Measurements from ENCODE around the gene C10orf90.

The C10orf90 gene

DNA sequence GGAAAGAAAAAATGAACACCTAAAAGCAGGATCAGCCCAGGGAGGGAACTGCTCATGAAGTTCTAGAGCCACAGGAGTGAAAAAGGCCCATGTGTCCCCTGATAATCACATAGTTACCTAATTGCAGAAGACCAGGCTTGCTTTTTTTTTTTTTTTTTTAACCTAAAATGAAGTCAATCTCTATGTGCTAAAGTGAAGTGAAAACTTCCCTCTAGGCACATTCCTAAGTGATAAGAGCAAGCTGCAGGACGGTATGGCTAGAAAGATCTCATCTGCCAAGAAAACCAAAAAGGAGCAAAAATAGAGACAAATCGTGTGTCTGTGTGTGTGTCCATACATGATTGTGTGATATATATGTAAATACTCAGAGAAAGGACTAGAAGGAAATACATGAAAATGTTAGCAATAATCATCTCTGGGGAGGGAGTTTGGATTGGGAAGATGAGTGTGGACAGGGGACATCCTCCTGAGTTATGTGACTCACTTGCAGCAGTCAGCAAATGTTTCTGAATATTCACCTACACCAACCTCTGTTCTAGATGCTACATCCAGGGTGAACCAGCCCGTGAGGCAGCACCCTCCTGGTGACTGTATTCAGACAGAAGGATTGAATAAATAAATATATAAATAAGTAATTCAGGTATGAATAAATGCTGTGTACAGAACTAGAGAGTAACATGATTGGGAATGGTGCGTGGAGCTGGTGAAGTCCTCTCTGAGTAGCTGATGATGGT, 76.4 kb downstream of the C10orf90 start:
- H3K27me3 Mint-ChIP-seq, result no peaks in the 10 kb centered on the region
- ATAC-seq (no peak), DNase-seq (no peak)
- H3K27ac Mint-ChIP-seq, result no peak overlapping the region
- H3K4me1 Mint-ChIP-seq, result no peaks in the 10 kb centered on the region
- H3K9me3 Mint-ChIP-seq, result no peaks in the 10 kb centered on the region
- H3K4me3 Mint-ChIP-seq, result no peak overlapping the region
- no peaks in the 10 kb centered on the region for H3K36me3 Mint-ChIP-seq (ENCODE audit: low read depth)

DNA sequence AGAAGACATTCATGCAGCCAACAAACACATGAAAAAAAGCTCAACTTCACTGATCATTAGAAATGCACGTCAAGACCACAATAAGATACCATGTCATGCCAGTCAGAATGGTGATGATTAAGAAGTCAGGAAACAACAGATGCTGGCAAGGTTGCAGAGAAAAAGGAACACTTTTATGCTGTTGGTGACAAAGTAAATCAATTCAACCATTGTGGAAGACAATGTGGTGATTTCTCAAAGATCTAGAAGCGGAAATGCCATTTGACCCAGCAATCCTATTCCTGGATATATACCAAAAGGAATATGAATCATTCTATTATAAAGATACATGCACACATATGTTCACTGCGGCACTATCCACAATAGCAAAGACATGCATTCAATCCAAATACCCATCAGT, 77.6 kb downstream of the C10orf90 start:
- no peaks in the 10 kb centered on the region for H3K4me1 Mint-ChIP-seq
- H3K27me3 Mint-ChIP-seq, result no peaks in the 10 kb centered on the region
- H3K27ac Mint-ChIP-seq, result no peak overlapping the region
- DNase-seq (no peak), ATAC-seq (no peak)
- no peaks in the 10 kb centered on the region for H3K36me3 Mint-ChIP-seq (ENCODE audit: low read depth)
- no peak overlapping the region for H3K4me3 Mint-ChIP-seq
- H3K9me3 Mint-ChIP-seq, result no peaks in the 10 kb centered on the region

DNA sequence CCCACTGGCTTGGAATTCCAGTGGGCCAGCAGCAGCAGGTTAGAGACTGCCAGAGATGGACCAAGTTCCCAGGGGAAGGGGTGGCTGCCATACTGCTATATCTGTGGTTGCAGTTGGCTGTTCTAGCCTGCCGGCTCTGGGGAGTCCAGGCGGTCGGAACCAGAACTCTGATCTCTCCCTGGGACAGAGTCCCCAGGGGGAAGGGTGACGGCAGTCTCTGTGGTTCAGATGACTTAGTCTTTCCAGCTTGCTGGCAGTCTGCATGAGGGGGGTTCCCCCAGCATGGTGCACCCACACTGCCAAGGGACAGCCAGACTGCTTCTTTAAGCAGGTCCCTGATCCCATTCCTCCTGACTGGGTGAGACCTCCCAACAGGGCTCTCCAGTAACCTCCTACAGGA, 82.5 kb downstream of the C10orf90 start:
- H3K4me3 Mint-ChIP-seq, result no peak overlapping the region
- H3K9me3 Mint-ChIP-seq, result no peaks in the 10 kb centered on the region
- peaks cover 5% of the 10 kb centered on the region for H3K27me3 Mint-ChIP-seq
- no peak overlapping the region for H3K27ac Mint-ChIP-seq
- H3K36me3 Mint-ChIP-seq (ENCODE audit: low read depth), result no peaks in the 10 kb centered on the region
- no peak for DNase-seq
- ATAC-seq, result no peak
- H3K4me1 Mint-ChIP-seq, result no peaks in the 10 kb centered on the region

DNA sequence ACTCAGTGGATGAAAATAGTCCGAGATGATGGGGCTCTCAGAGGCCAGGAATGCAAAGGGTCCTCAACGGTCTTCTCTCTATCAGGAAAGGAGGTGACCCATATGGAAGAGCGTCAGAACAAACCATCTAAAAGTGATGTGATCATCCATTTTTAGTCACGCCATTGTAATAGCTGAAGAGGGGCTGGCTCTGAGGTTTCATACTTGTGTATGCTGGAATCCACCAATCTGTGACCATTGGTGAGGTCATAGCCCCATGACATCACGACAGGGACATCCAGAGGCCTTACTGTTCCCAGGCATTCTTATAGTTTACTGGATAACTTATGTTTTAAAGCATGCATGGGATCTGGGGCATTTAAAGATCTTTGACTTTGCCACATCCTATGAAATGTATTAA, 83.6 kb downstream of the C10orf90 start:
- H3K27ac Mint-ChIP-seq, result no peak overlapping the region

DNA sequence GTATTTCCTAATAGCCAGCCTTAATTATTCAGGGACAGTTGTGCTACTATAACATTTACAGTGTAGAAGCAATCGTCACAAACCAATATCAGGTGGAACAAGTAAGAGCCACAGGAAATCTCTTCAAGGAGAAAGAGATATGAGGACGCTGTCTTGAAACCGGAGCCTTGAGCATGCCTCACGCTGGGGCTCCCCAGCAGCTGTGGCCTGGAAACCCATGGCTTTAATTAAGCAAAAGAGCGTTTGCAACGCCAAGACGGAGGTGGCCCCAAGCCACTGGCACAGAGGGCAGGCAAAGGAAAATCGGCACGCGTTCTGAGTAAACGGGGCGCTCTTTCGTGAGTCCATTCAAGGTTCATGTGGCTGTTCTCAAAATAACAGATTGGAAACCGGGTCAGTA, 84.4 kb downstream of the C10orf90 start:
- Mint-ChIP-seq H3K4me1 (no peaks in the 10 kb centered on the region), H3K27ac (no peak overlapping the region), H3K36me3 (ENCODE audit: low read depth) (no peaks in the 10 kb centered on the region), H3K4me3 (no peak overlapping the region), H3K9me3 (no peaks in the 10 kb centered on the region), H3K27me3 (peaks cover 5% of the 10 kb centered on the region)
- ATAC-seq (no peak), DNase-seq (no peak)

More for the DNA sequence above, 83.6 kb downstream of the C10orf90 start:
- Mint-ChIP-seq H3K27me3 (peaks cover 5% of the 10 kb centered on the region), H3K4me1 (no peaks in the 10 kb centered on the region), H3K4me3 (no peak overlapping the region), H3K36me3 (ENCODE audit: low read depth) (no peaks in the 10 kb centered on the region), H3K9me3 (no peaks in the 10 kb centered on the region)
- DNase-seq (no peak), ATAC-seq (no peak)

DNA sequence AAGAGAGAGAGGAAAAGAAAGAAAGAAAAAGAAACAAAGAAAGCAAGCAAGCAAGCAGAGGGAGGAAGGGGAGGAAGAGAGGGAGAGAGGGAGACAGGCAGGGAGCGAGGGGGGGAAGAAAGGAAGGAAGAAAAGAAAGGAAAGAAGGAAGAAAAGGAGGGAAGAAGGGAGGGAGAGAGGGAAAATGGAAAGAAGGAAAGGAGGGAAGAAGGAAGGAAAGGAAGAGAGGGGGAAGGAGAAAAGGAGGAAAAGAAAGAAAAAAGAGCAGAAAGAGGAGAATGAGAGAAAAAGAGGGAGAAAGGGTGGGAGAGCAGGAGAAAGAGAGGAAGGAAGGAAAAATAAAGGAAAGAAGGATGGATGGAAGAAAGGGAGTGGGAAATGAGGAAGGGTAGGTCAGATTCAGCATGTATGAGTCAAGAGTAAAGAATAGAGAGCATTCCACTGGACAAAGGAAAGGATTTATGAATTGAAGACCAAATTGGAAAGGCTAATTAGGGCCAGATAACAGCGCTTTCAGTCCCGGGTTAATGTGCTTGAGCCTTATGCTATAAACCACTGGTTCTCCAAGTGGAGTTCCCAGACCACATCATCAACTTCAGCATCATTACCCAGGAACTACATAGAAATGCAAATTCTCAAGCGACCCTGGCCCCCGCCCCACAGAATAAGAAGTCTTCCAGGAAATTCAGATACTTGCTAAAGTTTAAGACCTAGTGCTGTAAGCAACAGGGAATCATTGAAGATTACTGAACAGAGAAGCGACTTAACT, 85.1 kb downstream of the C10orf90 start:
- H3K9me3 Mint-ChIP-seq, result no peaks in the 10 kb centered on the region
- ATAC-seq (no peak), DNase-seq (no peak)
- H3K4me1 Mint-ChIP-seq, result no peaks in the 10 kb centered on the region
- H3K27ac Mint-ChIP-seq, result no peak overlapping the region
- H3K36me3 Mint-ChIP-seq (ENCODE audit: low read depth), result no peaks in the 10 kb centered on the region
- peaks cover 8% of the 10 kb centered on the region for H3K27me3 Mint-ChIP-seq
- no peak overlapping the region for H3K4me3 Mint-ChIP-seq

DNA sequence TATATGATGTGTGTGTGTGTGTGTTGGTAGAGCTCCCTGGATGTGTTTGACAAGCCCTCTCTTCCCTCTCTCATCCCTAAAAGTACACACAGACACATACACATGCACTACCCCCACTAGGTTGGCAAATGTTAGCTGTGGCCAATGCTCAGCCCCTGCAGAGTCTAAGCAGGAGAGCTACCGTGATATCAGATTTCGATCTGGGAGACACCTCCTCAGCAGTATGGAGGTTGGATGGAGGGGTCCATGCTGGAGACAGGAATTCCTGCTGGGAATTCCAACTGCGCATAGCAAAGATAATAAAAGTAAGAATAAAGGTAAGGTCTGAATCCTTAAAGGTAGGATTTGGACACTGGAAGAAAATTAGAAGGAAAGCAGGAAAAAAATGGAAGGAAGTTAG, 85.7 kb downstream of the C10orf90 start:
- no peaks in the 10 kb centered on the region for H3K4me1 Mint-ChIP-seq

DNA sequence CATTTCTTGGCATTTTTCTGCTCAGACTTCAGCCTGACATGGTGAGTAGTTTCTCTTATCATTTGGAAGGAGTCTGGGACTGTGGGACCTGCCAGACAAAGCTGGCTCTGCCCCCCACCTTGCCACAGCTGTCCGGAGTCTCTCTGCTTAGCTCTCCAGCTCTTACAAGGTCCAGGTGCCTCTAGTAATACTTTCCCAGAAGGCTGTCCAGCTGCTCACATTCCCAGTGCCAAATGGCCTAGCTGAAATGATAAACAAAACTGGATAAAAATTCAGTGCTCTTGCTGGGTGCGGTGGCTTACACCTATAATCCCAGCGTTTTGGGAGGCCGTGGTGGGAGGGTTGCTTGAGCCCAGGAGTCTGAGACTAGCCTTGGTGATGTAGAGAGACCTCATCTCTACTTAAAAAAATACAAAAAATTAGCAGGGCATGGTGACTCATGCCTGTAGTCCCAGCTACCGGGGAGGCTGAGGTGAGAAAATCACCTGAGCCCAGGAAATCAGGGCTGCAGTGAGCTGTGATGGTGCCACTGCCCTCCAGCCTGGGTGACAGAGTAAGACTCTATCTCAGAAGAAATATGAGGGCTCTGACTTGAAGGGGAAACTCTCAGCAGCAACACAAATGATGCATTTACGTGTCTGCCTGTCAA, 86.8 kb downstream of the C10orf90 start:
- Mint-ChIP-seq H3K36me3 (ENCODE audit: low read depth) (no peaks in the 10 kb centered on the region), H3K4me1 (no peaks in the 10 kb centered on the region), H3K27me3 (peaks cover 8% of the 10 kb centered on the region), H3K4me3 (no peak overlapping the region), H3K9me3 (no peaks in the 10 kb centered on the region), H3K27ac (no peak overlapping the region)
- no peak for ATAC-seq
- no peak for DNase-seq

More for the DNA sequence above, 85.7 kb downstream of the C10orf90 start:
- no peak overlapping the region for H3K27ac Mint-ChIP-seq
- no peak for DNase-seq
- H3K27me3 Mint-ChIP-seq, result peaks cover 8% of the 10 kb centered on the region
- H3K4me3 Mint-ChIP-seq, result no peak overlapping the region
- H3K36me3 Mint-ChIP-seq (ENCODE audit: low read depth), result no peaks in the 10 kb centered on the region
- ATAC-seq, result no peak
- H3K9me3 Mint-ChIP-seq, result no peaks in the 10 kb centered on the region

DNA sequence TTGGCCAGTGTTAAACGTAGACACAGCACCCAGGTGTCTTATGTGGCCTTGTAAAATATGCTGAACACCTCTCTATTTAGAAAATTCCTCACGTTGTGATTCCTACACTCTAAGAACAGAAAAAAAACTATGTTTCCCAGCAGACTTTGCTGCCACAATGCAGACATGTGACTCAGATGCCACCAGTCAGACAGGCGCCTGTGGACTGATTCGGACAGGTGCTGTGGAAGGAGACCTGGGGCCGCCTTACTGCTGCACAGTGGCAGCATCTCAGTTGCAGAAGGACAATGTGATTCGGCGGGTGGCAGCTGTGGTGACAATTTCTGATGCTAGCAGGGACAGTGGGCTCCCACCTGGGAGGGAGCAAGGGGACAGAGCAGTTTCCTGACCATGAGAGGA, 88.8 kb downstream of the C10orf90 start:
- no peak overlapping the region for H3K27ac Mint-ChIP-seq
- DNase-seq (no peak), ATAC-seq (no peak)
- H3K4me1 Mint-ChIP-seq, result no peaks in the 10 kb centered on the region
- no peaks in the 10 kb centered on the region for H3K9me3 Mint-ChIP-seq
- no peaks in the 10 kb centered on the region for H3K36me3 Mint-ChIP-seq (ENCODE audit: low read depth)
- H3K27me3 Mint-ChIP-seq, result peaks cover 8% of the 10 kb centered on the region
- no peak overlapping the region for H3K4me3 Mint-ChIP-seq

DNA sequence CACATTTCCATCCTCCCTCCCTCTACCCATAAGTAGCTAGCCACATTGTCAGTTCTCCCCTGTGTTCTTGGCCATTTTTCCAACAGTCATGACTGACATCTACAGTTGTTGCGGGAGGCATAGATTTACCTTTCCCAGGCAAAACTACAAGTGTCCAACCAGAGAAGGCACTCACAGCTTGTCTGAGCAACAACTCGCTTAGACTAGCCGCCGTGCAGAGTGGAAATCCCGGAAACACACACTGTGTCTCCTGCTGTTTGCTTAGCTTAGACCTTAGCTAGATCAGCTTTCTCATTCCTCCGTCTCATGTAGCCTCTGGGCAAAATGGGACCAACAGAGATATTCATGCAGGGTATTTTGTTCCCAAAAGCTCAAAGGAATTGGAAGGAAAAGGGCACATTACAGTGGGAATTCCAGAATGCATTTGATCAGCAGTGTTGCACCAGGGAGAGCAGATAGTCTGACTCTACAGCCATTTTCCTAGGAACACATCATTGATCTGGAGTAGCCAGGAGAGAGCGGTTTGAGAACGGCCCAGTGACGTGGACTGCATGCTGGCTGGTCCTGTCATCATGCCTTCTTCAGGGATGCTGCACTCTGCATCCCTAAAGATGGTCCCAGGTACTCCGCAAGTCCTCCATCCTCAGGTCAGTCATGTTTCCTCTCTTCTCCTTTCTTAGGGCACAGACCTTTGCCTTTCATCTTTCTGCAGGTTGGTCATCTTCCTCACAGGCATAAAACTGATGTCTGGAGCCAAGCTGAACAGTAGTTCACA, 89.4 kb downstream of the C10orf90 start:
- ATAC-seq (no peak), DNase-seq (no peak)
- Mint-ChIP-seq H3K4me1 (no peaks in the 10 kb centered on the region), H3K27me3 (peaks cover 8% of the 10 kb centered on the region), H3K4me3 (no peak overlapping the region), H3K27ac (no peak overlapping the region), H3K36me3 (ENCODE audit: low read depth) (no peaks in the 10 kb centered on the region), H3K9me3 (no peaks in the 10 kb centered on the region)

DNA sequence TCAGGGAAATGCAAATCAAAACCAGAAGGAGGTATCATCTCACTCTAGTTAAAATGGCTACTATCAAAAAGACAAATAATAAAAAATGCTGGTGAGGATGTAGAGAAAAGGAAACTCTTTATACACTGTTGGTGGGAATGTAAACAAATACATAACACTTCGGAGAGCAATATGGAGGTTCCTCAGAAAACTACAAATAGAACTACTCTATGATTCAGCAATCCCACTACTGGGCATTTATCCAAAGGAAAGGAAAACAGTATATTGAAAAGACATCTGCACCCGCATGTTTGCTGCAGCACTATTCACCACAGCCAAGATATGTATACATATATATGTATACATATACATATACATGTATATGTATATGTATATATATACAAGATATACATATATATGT, 94.2 kb downstream of the C10orf90 start:
- H3K36me3 Mint-ChIP-seq (ENCODE audit: low read depth), result no peaks in the 10 kb centered on the region
- H3K4me1 Mint-ChIP-seq, result no peaks in the 10 kb centered on the region
- H3K9me3 Mint-ChIP-seq, result no peaks in the 10 kb centered on the region
- peaks cover 3% of the 10 kb centered on the region for H3K27me3 Mint-ChIP-seq
- H3K27ac Mint-ChIP-seq, result no peak overlapping the region
- no peak for DNase-seq
- no peak overlapping the region for H3K4me3 Mint-ChIP-seq
- no peak for ATAC-seq

DNA sequence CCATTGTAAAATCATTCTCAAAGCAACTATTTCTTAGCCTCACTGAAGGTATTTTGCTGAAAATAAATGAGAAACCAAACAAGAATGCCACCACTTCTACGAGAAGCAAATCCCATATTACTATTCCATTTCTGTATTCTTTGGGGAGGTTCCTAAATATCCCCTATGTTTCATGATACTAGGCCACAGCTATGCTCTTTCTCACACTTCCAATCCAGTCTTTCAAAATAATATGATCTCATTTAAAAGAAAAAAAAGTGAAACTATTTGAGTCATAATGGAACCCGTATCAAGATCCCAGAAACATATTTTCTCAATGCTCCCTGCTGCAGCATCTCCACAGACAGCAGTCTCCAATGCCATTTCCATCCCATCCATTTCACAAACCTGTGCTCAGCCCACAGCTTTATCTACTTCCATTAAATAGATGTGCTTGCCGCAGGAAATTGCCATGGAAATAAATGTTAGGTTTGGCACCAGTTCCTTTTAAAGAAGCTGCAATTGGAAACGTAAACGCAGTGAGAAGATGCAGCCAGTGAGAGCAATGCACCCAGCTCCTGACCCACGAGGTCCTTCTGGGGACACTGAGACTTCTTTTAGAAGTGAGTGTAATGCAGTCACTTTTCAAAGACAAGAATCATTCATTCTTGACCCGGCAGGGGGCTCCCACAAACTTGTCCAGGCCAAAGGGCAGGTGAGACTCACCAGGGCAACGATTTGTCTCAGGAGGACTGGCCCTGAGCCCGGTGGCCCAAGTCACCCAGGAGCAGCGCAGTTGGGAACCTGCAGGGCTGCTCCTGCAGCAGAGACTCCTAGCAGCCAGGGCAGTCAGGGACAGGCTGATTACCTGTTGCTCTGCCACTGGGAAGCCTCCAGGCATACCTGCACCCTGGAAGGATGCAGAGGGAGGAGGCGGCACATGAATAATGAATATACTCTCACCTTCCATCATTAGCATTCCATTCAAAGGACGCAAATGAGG, 99.6 kb downstream of the C10orf90 start:
- no peak for ATAC-seq
- Mint-ChIP-seq H3K27me3 (peaks cover 3% of the 10 kb centered on the region), H3K4me3 (no peak overlapping the region), H3K4me1 (no peaks in the 10 kb centered on the region), H3K36me3 (ENCODE audit: low read depth) (no peaks in the 10 kb centered on the region), H3K27ac (no peak overlapping the region), H3K9me3 (no peaks in the 10 kb centered on the region)
- no peak for DNase-seq

DNA sequence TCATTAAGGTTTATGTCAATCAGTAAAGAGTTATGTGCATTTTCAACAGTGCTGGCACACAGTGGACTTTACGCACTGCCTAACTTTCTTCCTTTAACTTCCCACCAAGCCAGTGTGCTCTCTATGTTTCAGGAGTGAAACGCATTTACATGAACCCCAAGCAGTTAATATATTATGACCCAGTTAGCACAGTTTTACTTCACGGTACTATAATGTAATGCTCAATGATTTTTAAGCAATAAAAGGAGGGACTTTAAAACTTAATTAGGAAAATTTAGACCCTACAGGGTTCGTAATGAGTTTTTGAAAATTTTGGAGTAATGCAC, 100.3 kb downstream of the C10orf90 start:
- Mint-ChIP-seq H3K27ac (no peak overlapping the region), H3K4me3 (no peak overlapping the region), H3K4me1 (no peaks in the 10 kb centered on the region), H3K27me3 (peaks cover 3% of the 10 kb centered on the region), H3K9me3 (no peaks in the 10 kb centered on the region), H3K36me3 (ENCODE audit: low read depth) (no peaks in the 10 kb centered on the region)
- DNase-seq (no peak), ATAC-seq (no peak)
